Osteocyte (in vitro differentiated cells): ENCODE measurements around the gene PLD5. TPM values are rescaled to one million over a fixed set of nuclear protein-coding genes. Genes with fewer than 3 reads are reported as not detected.

Experiments used
- DNase-seq: peaks from one replicate; pipeline ENCODE4 v3.0.0; 2021; ENCODE audit warnings: mixed read lengths; ENCODE audit not compliant: unreplicated experiment; ENCODE audit errors: extremely low spot score
- H3K27ac Mint-ChIP-seq: one replicate; pipeline ENCODE4 v1.8.0; 2021; ENCODE audit warnings: mild to moderate bottlenecking, mixed read lengths; ENCODE audit not compliant: unreplicated experiment
- H3K27me3 Mint-ChIP-seq: one replicate; pipeline ENCODE4 v1.8.0; 2021; ENCODE audit warnings: mixed read lengths; ENCODE audit not compliant: unreplicated experiment
- H3K36me3 Mint-ChIP-seq: one replicate; pipeline ENCODE4 v1.8.0; 2021; ENCODE audit warnings: mixed read lengths; ENCODE audit not compliant: unreplicated experiment
- H3K4me1 Mint-ChIP-seq: one replicate; pipeline ENCODE4 v1.8.0; 2021; ENCODE audit warnings: mixed read lengths; ENCODE audit not compliant: unreplicated experiment
- H3K4me3 Mint-ChIP-seq: one replicate; pipeline ENCODE4 v1.8.0; 2021; ENCODE audit warnings: mild to moderate bottlenecking, moderate library complexity, mixed read lengths; ENCODE audit not compliant: unreplicated experiment
- H3K9me3 Mint-ChIP-seq: one replicate; pipeline ENCODE4 v1.8.0; 2021; ENCODE audit warnings: mixed read lengths; ENCODE audit not compliant: unreplicated experiment
- CTCF ChIP-seq: fragments of 200-600 bp; sonication (generic); IDR thresholded peaks from 2 replicates; pipeline ENCODE4 v1.5.0; 2021; ENCODE audit warnings: antibody characterized with exemption, mild to moderate bottlenecking, moderate library complexity
- total RNA-seq: library from RNA; stranded (reverse); gene quantifications from 2 replicates; pipeline ENCODE4 v1.2.1, GENCODE V29; 2021

Gene PLD5
- total RNA-seq, 1 donor from 2014 or later, result not detected

DNA sequence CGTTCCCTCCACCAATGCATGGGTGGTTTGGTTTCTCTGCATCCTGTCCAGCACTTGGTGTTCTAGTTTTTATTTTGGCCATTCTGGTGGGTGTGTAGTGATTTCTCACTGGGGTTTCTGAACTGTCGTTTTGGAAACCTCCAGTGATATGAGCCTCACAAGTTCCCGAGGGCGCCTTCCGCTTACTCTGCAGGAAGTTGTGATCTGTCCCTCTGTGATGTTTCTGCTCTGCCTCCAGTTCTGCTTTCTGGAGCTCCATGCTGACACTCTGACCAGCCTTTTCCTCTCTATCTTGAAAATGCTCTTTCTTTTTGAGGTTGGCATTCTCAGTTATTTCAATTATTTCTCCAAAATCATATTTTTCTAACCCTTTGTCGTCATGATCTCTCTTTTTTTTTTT is 111.6 kb downstream of the PLD5 start:
- no peaks in the 10 kb centered on the region for H3K4me1 Mint-ChIP-seq
- no peaks in the 10 kb centered on the region for H3K36me3 Mint-ChIP-seq
- peaks cover 26% of the 10 kb centered on the region for H3K9me3 Mint-ChIP-seq
- DNase-seq, result no peak
- H3K27ac Mint-ChIP-seq, result no peak overlapping the region
- H3K27me3 Mint-ChIP-seq, result no peaks in the 10 kb centered on the region
- TF ChIP-seq CTCF, result no peak
- H3K4me3 Mint-ChIP-seq, result no peak overlapping the region

DNA sequence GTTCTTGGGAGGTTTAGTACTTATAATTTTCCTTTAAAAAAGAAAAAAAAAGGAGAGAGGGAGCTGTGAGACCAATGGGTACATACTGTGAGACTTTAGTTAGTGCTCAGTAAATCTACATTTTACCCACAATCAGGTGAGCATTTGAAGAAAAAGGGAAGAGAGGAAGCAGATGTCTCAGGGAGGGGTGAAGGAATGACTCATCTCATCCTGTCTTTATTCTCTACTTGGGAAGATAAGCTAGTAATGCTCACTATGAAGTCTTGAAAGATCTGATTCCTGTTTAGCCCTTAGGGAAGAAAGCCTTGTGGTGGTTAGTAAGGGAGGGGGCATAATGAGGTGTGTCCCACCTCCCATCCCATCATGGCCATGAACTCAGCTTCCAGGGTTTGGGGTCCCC is 112.6 kb downstream of the PLD5 start:
- no peak overlapping the region for H3K4me3 Mint-ChIP-seq
- H3K9me3 Mint-ChIP-seq, result peaks cover 29% of the 10 kb centered on the region
- DNase-seq, result no peak
- no peaks in the 10 kb centered on the region for H3K36me3 Mint-ChIP-seq
- H3K4me1 Mint-ChIP-seq, result no peaks in the 10 kb centered on the region
- no peak for TF ChIP-seq CTCF
- H3K27ac Mint-ChIP-seq, result no peak overlapping the region
- no peaks in the 10 kb centered on the region for H3K27me3 Mint-ChIP-seq

GRCh38 chr1:242405947-242406346 is 118.5 kb downstream of the PLD5 start:
- no peak for TF ChIP-seq CTCF
- H3K9me3 Mint-ChIP-seq, result peaks cover 50% of the 10 kb centered on the region
- no peak overlapping the region for H3K4me3 Mint-ChIP-seq
- no peaks in the 10 kb centered on the region for H3K4me1 Mint-ChIP-seq
- no peaks in the 10 kb centered on the region for H3K36me3 Mint-ChIP-seq
- no peaks in the 10 kb centered on the region for H3K27me3 Mint-ChIP-seq
- no peak for DNase-seq
- no peak overlapping the region for H3K27ac Mint-ChIP-seq

DNA sequence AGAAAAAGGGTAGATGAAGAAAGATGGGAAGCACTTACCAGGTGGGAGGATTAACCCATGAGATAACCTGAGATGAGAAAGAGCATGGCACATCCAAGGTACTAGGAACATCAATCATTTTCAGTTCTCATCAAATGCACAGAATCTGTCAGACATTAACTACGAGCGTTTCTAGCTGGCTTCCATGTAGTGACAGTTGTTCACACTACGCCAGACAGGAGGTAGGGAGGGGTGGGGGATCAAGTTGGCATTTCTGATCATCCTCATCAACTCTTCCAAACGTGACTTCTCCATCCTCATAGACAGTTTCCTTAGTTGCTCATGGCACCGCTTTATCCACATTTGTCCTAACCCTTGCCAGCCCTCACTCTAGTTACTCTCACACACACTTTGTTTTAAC is 120.2 kb downstream of the PLD5 start:
- no peak for DNase-seq
- TF ChIP-seq CTCF, result no peak
- no peaks in the 10 kb centered on the region for H3K36me3 Mint-ChIP-seq
- no peaks in the 10 kb centered on the region for H3K4me1 Mint-ChIP-seq
- peaks cover 43% of the 10 kb centered on the region for H3K9me3 Mint-ChIP-seq
- no peak overlapping the region for H3K27ac Mint-ChIP-seq
- H3K27me3 Mint-ChIP-seq, result no peaks in the 10 kb centered on the region
- no peak overlapping the region for H3K4me3 Mint-ChIP-seq

GRCh38 chr1:242402956-242403355 is 121.5 kb downstream of the PLD5 start:
- no peak overlapping the region for H3K27ac Mint-ChIP-seq
- no peaks in the 10 kb centered on the region for H3K36me3 Mint-ChIP-seq
- H3K9me3 Mint-ChIP-seq, result peaks cover 33% of the 10 kb centered on the region
- H3K4me1 Mint-ChIP-seq, result no peaks in the 10 kb centered on the region
- TF ChIP-seq CTCF, result no peak
- no peaks in the 10 kb centered on the region for H3K27me3 Mint-ChIP-seq
- no peak overlapping the region for H3K4me3 Mint-ChIP-seq
- DNase-seq, result no peak
